ENCODE data around the gene ATP8A1.

Gene ATP8A1

DNA sequence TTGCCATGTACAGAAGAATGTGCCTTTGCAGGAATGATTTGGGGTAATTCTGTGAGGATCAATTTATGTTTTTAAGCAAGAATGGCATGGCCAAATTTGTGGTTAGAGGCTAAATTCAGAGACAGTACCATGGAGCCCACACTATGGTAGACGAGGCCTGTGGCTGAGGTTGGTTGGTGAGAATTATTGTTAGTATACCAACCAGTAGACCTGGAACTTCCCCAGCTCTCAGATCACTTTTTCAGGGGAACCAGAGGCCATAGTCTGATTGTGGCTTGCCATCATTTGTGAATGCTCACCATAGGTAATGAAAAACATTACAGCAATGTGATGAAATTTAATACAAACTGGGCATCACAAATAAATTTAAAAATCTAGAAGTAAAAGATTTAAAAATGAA lies 203.3 kb downstream of the ATP8A1 start:
- TF ChIP-seq, protein P1, sequence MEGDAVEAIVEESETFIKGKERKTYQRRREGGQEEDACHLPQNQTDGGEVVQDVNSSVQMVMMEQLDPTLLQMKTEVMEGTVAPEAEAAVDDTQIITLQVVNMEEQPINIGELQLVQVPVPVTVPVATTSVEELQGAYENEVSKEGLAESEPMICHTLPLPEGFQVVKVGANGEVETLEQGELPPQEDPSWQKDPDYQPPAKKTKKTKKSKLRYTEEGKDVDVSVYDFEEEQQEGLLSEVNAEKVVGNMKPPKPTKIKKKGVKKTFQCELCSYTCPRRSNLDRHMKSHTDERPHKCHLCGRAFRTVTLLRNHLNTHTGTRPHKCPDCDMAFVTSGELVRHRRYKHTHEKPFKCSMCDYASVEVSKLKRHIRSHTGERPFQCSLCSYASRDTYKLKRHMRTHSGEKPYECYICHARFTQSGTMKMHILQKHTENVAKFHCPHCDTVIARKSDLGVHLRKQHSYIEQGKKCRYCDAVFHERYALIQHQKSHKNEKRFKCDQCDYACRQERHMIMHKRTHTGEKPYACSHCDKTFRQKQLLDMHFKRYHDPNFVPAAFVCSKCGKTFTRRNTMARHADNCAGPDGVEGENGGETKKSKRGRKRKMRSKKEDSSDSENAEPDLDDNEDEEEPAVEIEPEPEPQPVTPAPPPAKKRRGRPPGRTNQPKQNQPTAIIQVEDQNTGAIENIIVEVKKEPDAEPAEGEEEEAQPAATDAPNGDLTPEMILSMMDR (IDR thresholded peaks at IDR 0.05; ENCODE audit: low read depth, low read length): no peak
- no peak for DNase-seq (ENCODE audit: extremely low read depth, low read depth)

GRCh38 chr4:42452823-42453222 lies 204.1 kb downstream of the ATP8A1 start:
- DNase-seq (ENCODE audit: extremely low read depth, low read depth): no peak
- TF ChIP-seq, protein P1 (IDR thresholded peaks at IDR 0.05; ENCODE audit: low read depth, low read length): no peak

DNA sequence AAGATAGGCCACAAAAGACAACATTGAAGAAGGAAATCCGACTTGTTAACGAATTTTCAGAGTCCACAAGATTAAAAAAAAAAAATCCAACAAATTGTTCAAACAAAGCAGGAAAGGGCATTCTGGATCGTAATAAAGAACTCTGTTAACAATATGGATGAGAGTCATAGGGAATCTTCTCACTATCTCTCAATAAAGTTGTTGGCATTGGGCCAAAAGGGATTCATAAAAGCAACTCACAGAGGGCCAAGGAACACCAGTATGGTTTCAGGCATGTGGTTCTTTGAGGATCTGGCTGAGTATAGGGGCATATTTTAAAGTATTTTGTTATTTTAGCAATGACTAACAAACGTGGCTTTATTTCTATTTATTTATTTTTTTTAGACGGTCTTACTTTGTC lies 210.1 kb downstream of the ATP8A1 start:
- TF ChIP-seq, protein P1 (IDR thresholded peaks at IDR 0.05; ENCODE audit: low read depth, low read length): no peak
- no peak for DNase-seq (ENCODE audit: extremely low read depth, low read depth)

- TF ChIP-seq, protein P1 (IDR thresholded peaks at IDR 0.05; ENCODE audit: low read depth, low read length): no peak
- no peak for DNase-seq (ENCODE audit: extremely low read depth, low read depth)
These were observed 211.9 kb downstream of the ATP8A1 start for GRCh38 chr4:42445038-42445437.

DNA sequence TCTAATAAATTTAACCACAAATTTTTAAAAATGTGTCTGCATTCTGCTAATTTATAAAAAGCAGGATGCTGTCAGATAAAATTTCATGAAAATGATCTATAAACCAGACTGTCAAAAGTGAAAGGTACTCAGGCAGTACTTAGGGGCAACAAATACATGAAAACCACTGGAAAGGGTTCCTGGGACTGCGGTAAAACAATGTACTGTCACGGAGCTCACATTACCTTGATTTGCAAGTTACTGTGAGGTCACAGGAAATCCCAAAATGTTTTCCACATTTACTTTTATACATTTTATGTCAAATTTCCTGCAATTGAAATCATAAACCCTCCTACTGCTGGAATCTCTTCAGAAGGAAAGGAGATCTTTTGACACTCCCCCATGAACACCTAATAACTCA lies 214.3 kb downstream of the ATP8A1 start:
- DNase-seq (ENCODE audit: extremely low read depth, low read depth): no peak

DNA sequence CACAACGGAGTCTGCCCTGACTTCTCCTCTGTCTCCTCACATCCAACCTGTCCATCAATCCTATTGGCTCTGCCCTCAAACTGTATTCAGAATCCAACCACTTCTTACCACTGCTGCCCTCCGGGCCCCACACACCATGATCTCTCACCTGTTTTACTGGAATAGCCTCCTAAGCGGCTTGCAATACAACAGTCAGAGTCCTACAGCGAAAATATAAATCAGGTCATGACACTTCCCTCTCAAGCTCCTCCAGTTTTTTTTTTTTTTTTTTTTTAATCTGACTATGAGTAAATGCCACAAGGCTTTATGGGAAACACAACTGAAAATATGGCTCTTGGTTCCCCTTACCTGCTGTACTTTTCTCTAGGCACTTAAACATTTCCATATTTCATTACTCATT lies 216.8 kb downstream of the ATP8A1 start:
- TF ChIP-seq, protein P1 (IDR thresholded peaks at IDR 0.05; ENCODE audit: low read depth, low read length): no peak

More for the DNA sequence above, 214.3 kb downstream of the ATP8A1 start:
- TF ChIP-seq, protein P1 (IDR thresholded peaks at IDR 0.05; ENCODE audit: low read depth, low read length): no peak

GRCh38 chr4:42436928-42437565 lies 219.9 kb downstream of the ATP8A1 start:
- TF ChIP-seq, protein P1 (IDR thresholded peaks at IDR 0.05; ENCODE audit: low read depth, low read length): no peak

More for the DNA sequence above, 216.8 kb downstream of the ATP8A1 start:
- no peak for DNase-seq (ENCODE audit: extremely low read depth, low read depth)

More at GRCh38 chr4:42436928-42437565, 219.9 kb downstream of the ATP8A1 start:
- DNase-seq (ENCODE audit: extremely low read depth, low read depth): no peak

Data from AG09319 (cell line).